ENCODE results near the gene PAFAH1B2. TPM values are rescaled to one million over a fixed set of nuclear protein-coding genes. Genes with fewer than 3 reads are reported as not detected.

Gene PAFAH1B2
- total and polyA plus RNA-seq, 2 experiments from 2014 or later, result 87.5 to 148 TPM

Other genes starting within 250 kb of the PAFAH1B2 start
- gene SIK3, start 45.9 kb upstream of the PAFAH1B2 start, total RNA-seq (2014; rRNA removed; shearing (Covaris generic)), result 27.8 and 33.9 TPM in 2 replicates
- gene SIK3, start 45.9 kb upstream of the PAFAH1B2 start, polyA plus RNA-seq (2016; fragmentation: Nextera tagmentation; extraction: Ambion mirVana), result 6.1 and 7.3 TPM in 2 replicates
- 11.3 and 12.1 TPM in 2 replicates for gene SIDT2, start 34.5 kb downstream of the PAFAH1B2 start, total RNA-seq (2014; rRNA removed; shearing (Covaris generic))
- 7.5 and 9.2 TPM in 2 replicates for gene SIDT2, start 34.5 kb downstream of the PAFAH1B2 start, polyA plus RNA-seq (2016; fragmentation: Nextera tagmentation; extraction: Ambion mirVana)
- gene TAGLN, start 55.1 kb downstream of the PAFAH1B2 start, total RNA-seq (2014; rRNA removed; shearing (Covaris generic)), result 130 and 138 TPM in 2 replicates
- gene TAGLN, start 55.1 kb downstream of the PAFAH1B2 start, polyA plus RNA-seq (2016; fragmentation: Nextera tagmentation; extraction: Ambion mirVana), result 86.8 TPM in 2 replicates
- gene PCSK7, start 87.8 kb downstream of the PAFAH1B2 start, total RNA-seq (2014; rRNA removed; shearing (Covaris generic)), result 46.4 and 61.1 TPM in 2 replicates
- gene PCSK7, start 87.8 kb downstream of the PAFAH1B2 start, polyA plus RNA-seq (2016; fragmentation: Nextera tagmentation; extraction: Ambion mirVana), result 12.4 and 12.5 TPM in 2 replicates
- gene RNF214, start 88.4 kb downstream of the PAFAH1B2 start, total RNA-seq (2014; rRNA removed; shearing (Covaris generic)), result 19.4 and 23.5 TPM in 2 replicates
- 23.6 and 28.4 TPM in 2 replicates for gene RNF214, start 88.4 kb downstream of the PAFAH1B2 start, polyA plus RNA-seq (2016; fragmentation: Nextera tagmentation; extraction: Ambion mirVana)
- gene BACE1-AS, start 147.1 kb downstream of the PAFAH1B2 start, total RNA-seq (2014; rRNA removed; shearing (Covaris generic)), result 8.5 and 10.6 TPM in 2 replicates
- 18.6 and 19.6 TPM in 2 replicates for gene BACE1-AS, start 147.1 kb downstream of the PAFAH1B2 start, polyA plus RNA-seq (2016; fragmentation: Nextera tagmentation; extraction: Ambion mirVana)
- 7.2 and 9.2 TPM in 2 replicates for gene BACE1, start 172.0 kb downstream of the PAFAH1B2 start, total RNA-seq (2014; rRNA removed; shearing (Covaris generic))
- 1.9 and 2.4 TPM in 2 replicates for gene BACE1, start 172.0 kb downstream of the PAFAH1B2 start, polyA plus RNA-seq (2016; fragmentation: Nextera tagmentation; extraction: Ambion mirVana)
- 13.9 and 18.0 TPM in 2 replicates for gene CEP164, start 183.6 kb downstream of the PAFAH1B2 start, total RNA-seq (2014; rRNA removed; shearing (Covaris generic))
- gene CEP164, start 183.6 kb downstream of the PAFAH1B2 start, polyA plus RNA-seq (2016; fragmentation: Nextera tagmentation; extraction: Ambion mirVana), result 23.5 and 23.8 TPM in 2 replicates

Data from GM23338 (cell line).